Measurements from ENCODE around the gene SLC2A10.

SLC2A10 gene

GRCh38 chr20:46739431-46740213 is 30.2 kb downstream of the SLC2A10 start:
- DNase-seq: no peak

- DNase-seq: no peak
Observed at GRCh38 chr20:46740214-46740609, 30.8 kb downstream of the SLC2A10 start.

GRCh38 chr20:46741924-46742668 is 32.6 kb downstream of the SLC2A10 start:
- DNase-seq: no peak

GRCh38 chr20:46742669-46743045 is 33.2 kb downstream of the SLC2A10 start:
- DNase-seq: no peak

GRCh38 chr20:46743088-46743487 is 33.6 kb downstream of the SLC2A10 start:
- no peak for DNase-seq

GRCh38 chr20:46746956-46747526 is 37.6 kb downstream of the SLC2A10 start:
- no peak for DNase-seq

GRCh38 chr20:46749147-46749546 is 39.7 kb downstream of the SLC2A10 start:
- DNase-seq: no peak

- DNase-seq: no peak
Observed at GRCh38 chr20:46751856-46752255, 42.4 kb downstream of the SLC2A10 start.

GRCh38 chr20:46752728-46753127 is 43.3 kb downstream of the SLC2A10 start:
- DNase-seq: peak; percentile 51

GRCh38 chr20:46755483-46756413 is 46.3 kb downstream of the SLC2A10 start:
- no peak for DNase-seq

- no peak for DNase-seq
Observed at GRCh38 chr20:46756419-46756818, 47.0 kb downstream of the SLC2A10 start.

GRCh38 chr20:46757135-46757534 is 47.7 kb downstream of the SLC2A10 start:
- no peak for DNase-seq

- peak; percentile 59 for DNase-seq
Observed at GRCh38 chr20:46757754-46758678, 48.6 kb downstream of the SLC2A10 start.

- no peak for DNase-seq
Observed at GRCh38 chr20:46758929-46759669, 49.6 kb downstream of the SLC2A10 start.

GRCh38 chr20:46761566-46761965 is 52.1 kb downstream of the SLC2A10 start:
- no peak for DNase-seq

- DNase-seq: no peak
Observed at GRCh38 chr20:46764068-46764467, 54.6 kb downstream of the SLC2A10 start.

- no peak for DNase-seq
Observed at GRCh38 chr20:46765506-46766120, 56.2 kb downstream of the SLC2A10 start.

GRCh38 chr20:46767127-46767761 is 57.8 kb downstream of the SLC2A10 start:
- DNase-seq: peak; percentile 14

GRCh38 chr20:46770330-46771194 is 61.1 kb downstream of the SLC2A10 start:
- no peak for DNase-seq

Measured in CD4-positive, alpha-beta T cell treated with Interleukin-17A for 4 hours (primary cell).